HG02798 (cell line): ENCODE data around the gene SHISA3.

Experiments
- ATAC-seq: cut with Tn5 transposase; IDR thresholded peaks from one replicate; pipeline ENCODE4 v1.9.1; 2021; ENCODE audit warnings: mild to moderate bottlenecking; ENCODE audit not compliant: unreplicated experiment, poor library complexity

Gene SHISA3

DNA sequence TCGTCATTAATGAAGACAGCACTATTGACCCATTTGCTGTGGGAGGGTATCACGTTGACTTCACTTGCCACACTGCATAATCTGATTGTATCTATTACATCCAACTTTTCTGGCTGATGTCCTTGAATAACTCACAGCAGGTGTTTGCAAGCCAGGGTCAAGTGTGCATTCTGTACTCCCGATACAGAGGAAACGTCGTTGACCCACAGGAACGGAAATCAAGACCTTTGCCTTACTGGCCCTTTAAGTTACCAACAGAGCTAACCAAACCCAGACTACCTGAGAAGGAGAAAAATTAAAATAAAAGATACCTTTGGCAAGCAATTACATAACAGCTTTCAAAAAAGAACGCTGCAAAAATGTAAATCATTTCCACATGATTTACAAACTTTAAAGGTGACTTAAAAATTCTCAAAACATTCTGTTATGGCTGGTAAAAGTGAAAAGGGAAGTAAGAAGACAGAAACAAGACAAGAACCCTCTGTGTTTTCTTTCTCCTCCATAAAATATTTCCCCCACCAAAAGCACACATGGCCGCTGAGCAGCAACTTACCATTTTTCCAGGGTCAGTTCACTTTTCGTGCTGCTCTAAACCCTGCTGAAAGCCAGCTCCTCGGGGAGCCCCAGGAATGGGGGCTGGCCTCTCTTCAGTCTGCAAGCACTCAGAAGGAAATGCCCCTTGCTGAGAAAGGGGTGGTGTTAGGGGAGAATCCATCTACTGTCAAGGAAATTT, 6.5 kb upstream of the SHISA3 start:
- ATAC-seq = no peak

- no peak for ATAC-seq
Measured at GRCh38 chr4:42391355-42391664, 6.0 kb upstream of the SHISA3 start.

- ATAC-seq = no peak
Measured at GRCh38 chr4:42391981-42392380, 5.3 kb upstream of the SHISA3 start.

- ATAC-seq = no peak
Measured at GRCh38 chr4:42392436-42392835, 4.9 kb upstream of the SHISA3 start.

DNA sequence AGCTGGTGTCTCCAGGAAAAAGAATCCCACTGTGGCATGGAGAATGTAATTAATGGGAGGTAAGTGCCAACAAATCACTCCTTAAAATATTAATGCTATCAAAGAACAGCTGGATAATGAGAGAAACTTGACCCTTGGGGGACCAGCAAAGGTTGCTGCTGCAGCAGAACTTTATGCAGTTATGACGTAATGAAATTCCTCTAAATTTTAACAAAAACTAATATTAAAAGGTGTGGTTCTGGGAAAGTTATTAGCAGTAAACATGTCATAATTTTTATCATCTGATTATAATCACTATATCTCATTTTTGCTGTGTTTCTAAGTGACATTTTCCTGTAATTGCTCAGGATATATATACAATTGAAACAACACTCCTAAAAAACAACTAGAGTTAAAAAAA, 1.7 kb upstream of the SHISA3 start:
- ATAC-seq = no peak

- no peak for ATAC-seq
Measured at GRCh38 chr4:42396361-42396751, 932 bp upstream of the SHISA3 start.

- ATAC-seq = peak; percentile 24
Measured at GRCh38 chr4:42397635-42398170, 415 bp downstream of the SHISA3 start.

GRCh38 chr4:42398171-42398870, 1.0 kb downstream of the SHISA3 start:
- ATAC-seq = peak; percentile 41

DNA sequence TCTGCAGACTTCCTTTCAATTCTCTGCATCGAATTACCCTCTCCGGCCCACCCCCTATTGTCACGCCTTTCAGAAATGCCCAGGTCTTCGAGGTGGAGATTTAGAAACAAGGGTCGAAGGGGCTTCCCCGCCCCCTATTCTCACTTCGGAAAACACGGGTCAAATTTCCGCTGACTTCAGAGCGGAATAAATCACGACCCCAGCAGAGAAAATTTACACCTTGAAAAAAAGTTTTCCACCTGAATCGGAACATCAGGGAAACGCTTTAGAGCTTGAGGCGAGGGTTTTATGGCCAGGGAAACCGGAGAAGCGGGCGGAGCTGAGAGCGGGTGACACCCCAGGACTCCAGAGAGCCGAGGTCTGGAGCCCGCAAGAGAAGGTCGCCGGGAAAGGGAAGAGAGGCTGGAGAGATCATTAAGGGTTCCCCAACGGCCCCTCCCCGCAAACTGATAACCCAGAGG, 1.6 kb downstream of the SHISA3 start:
- no peak for ATAC-seq

GRCh38 chr4:42399393-42399792, 2.1 kb downstream of the SHISA3 start:
- ATAC-seq = no peak

- ATAC-seq = no peak
Measured at GRCh38 chr4:42401171-42401570, 3.9 kb downstream of the SHISA3 start.

- ATAC-seq = no peak
Measured at GRCh38 chr4:42404001-42404400, 6.7 kb downstream of the SHISA3 start.

DNA sequence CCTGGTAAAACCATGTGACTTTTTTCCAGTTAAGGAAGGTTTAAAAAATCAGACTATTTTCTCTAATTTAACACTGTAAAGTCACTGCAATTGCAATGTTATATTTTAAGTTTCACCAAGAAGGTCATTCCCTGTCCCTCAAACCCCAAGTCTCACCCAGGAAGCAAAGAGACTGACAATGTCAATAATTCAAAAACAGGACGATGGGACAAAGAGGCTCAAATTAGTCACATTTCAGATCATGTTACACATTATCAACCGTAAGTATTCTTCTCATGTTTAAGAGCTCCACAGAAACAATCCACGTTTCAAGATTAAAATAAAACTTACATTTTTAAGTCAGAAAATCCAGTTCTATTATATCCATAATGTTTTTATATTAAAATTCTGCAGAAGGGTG, 13.2 kb downstream of the SHISA3 start:
- no peak for ATAC-seq

GRCh38 chr4:42411803-42412202, 14.5 kb downstream of the SHISA3 start:
- ATAC-seq = no peak

DNA sequence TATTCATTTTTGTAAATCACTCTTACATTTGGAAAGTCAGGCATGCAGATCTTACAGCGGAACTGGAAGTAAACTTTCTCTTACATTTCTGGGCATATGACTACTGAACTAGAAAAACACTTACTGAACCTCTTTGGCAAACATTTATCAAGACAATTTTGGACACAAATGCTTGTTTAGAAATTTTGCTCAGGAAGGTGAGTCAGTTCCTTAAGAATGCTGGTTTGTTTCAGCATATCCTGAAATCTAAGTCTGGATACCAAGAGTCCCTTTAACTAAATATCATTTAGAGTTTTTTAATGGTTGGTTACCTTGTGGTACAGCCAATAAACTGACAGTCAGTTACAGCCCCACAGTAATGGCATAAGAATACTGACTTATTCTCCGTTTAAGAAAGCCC, 15.0 kb downstream of the SHISA3 start:
- ATAC-seq = no peak

DNA sequence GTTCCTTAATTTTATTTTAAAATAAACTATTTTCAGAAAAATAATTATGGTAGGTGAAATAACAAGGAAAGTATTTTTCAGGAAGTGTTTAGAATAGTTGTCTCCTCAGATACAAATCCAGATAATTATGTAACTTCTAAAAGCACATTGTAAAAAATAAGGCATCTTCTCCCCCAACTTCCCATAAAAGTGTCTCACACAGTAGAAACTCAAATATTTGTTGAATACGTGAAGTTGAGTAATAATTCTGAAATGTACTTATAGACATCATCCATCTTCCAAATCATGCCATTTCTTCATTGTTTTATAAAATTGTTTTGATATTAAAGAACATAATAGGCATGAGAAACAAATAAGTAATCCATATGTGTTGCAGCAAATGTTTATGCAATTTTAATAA, 18.0 kb downstream of the SHISA3 start:
- ATAC-seq = no peak

- no peak for ATAC-seq
Measured at GRCh38 chr4:42416017-42416416, 18.7 kb downstream of the SHISA3 start.

DNA sequence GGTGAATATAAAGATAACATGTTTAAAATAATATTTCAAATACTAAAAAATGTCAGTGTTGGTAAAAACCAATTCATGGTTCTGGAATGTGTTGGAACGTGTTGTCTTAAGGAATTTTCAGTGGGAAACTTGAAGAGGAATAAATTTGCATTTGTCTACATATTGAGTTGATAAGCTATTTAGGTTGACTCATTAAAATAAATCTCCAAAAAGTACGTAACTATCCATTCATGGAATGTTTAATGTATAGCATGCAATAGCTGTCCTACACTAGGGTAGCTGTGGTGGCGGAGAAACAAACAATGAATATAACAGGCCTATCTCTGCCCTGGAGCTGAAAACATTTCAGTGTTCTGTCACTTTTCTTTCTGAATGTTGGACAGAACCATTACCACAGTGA, 20.3 kb downstream of the SHISA3 start:
- no peak for ATAC-seq

- no peak for ATAC-seq
Measured at GRCh38 chr4:42420140-42420539, 22.9 kb downstream of the SHISA3 start.

DNA sequence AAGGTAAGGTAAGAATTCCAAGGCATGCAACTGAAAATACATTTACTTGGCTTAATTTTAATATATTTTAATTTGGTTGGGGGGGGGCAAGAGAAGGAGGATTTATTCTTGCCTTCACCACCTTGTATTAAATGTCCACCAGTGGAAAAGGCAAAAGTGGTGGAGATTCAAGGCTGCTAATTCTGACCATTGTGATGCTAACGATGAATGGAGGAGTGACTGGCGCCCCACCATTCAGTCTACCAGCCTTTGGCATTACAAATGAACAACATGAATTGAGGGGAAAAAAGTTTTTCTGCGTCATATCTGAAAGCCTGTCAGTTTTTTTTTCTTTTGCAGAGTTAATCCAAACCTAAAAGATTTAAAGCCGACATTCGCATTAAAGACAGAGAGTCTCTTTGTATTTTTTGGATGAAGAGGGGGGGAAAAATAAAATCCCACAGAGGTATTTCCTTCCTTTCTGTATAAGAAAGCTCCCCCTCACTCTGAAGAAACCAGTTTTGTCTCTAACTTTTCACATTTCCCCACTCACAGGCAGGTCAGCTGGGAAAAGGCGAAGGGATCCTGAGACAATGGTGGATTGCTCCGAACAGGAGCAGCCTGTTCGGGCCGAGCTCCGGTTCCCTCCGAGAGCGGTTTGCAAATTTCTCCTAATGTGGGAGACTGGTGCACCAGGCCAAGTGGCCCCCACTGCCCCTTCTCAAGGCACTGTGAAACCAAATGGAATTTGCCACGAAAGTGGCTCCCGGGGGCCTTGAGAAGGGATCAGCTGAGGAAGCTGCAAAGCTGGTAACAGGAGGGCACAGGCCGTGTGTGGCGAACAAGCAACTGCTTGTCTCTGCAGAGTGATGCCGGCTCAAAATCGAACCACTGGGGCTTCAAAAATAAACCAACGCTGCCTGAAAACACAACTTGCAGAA, 28.1 kb downstream of the SHISA3 start:
- ATAC-seq = no peak

DNA sequence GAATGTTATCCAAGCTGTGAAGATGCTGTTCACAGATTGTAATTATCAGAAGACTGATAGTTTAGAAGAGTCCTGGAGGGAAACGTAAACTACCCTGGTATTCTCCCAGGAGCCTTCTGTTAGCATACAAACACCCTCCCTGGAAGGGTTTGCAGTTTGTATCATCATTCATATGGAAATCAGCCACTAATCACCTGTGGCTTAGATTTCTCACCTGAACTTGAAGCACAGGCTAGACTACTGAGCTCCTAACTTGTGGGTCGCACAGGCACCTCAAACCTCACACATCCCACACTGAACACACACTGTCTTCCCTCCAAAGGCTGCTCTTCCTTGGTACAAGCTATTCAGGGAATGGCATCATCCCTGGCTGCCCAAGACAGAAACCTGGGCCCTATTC, 30.7 kb downstream of the SHISA3 start:
- ATAC-seq = no peak
